Smooth muscle cell (in vitro differentiated cells): ENCODE data around the gene EPB41. TPM values are rescaled to one million over a fixed set of nuclear protein-coding genes. Genes with fewer than 3 reads are reported as not detected.
"Not testable (repeated sequence)": the region's sequence is repeated elsewhere in the genome, so short reads cannot be mapped to it uniquely, and the experiment has no call there.

Experiments used
- DNase-seq: peaks from one replicate; lab custom pipeline; 2025; ENCODE audit not compliant: unreplicated experiment; lab: John Stamatoyannopoulos, UW
- H2AFZ ChIP-seq: fragments of 200-600 bp; sonication (generic); 2 replicates; pipeline ENCODE4 v1.6.0; 2016; ENCODE audit warnings: antibody characterized with exemption, low read depth, mild to moderate bottlenecking
- H3F3A ChIP-seq: fragments of 200-600 bp; sonication (generic); 2 replicates; pipeline ENCODE4 v1.6.0; 2017; ENCODE audit warnings: antibody characterized with exemption, low read depth
- H3K27ac ChIP-seq: fragments of 200-600 bp; sonication (generic); 2 replicates; pipeline ENCODE4 v1.5.1; 2016; ENCODE audit warnings: low read depth, mild to moderate bottlenecking
- H3K27me3 ChIP-seq: fragments of 200-600 bp; sonication (generic); 2 replicates; pipeline ENCODE4 v1.6.1; 2016; ENCODE audit warnings: low read depth, mild to moderate bottlenecking
- H3K36me3 ChIP-seq: fragments of 200-600 bp; sonication (generic); 2 replicates; pipeline ENCODE4 v1.5.1; 2016; ENCODE audit warnings: low read depth
- H3K4me1 ChIP-seq: fragments of 200-600 bp; sonication (generic); 2 replicates; pipeline ENCODE4 v1.5.1; 2016; ENCODE audit warnings: low read depth
- H3K4me2 ChIP-seq: fragments of 200-600 bp; sonication (generic); 2 replicates; pipeline ENCODE4 v1.6.0; 2016; ENCODE audit warnings: mild to moderate bottlenecking
- H3K4me3 ChIP-seq: fragments of 200-600 bp; sonication (generic); 2 replicates; pipeline ENCODE4 v1.5.1; 2016; ENCODE audit warnings: mild to moderate bottlenecking
- H3K79me2 ChIP-seq: fragments of 200-600 bp; sonication (generic); 2 replicates; pipeline ENCODE4 v1.6.0; 2016; ENCODE audit warnings: low read depth, mild to moderate bottlenecking
- H3K9ac ChIP-seq: fragments of 200-600 bp; sonication (generic); 2 replicates; pipeline ENCODE4 v1.6.0; 2016; ENCODE audit warnings: low read depth
- H3K9me3 ChIP-seq: fragments of 200-600 bp; sonication (generic); replicated peaks from 2 replicates; pipeline ENCODE4 v1.5.1; 2016; ENCODE audit warnings: low read depth
- H4K20me1 ChIP-seq: fragments of 200-600 bp; sonication (generic); 2 replicates; pipeline ENCODE4 v1.6.0; 2016; ENCODE audit warnings: low read depth
- CTCF ChIP-seq: fragments of 200-600 bp; sonication (generic); IDR thresholded peaks from 2 replicates; pipeline ENCODE4 v1.5.1; 2017; ENCODE audit warnings: borderline replicate concordance, mild to moderate bottlenecking, antibody characterized with exemption; ENCODE audit not compliant: insufficient read depth, poor library complexity, severe bottlenecking
- WGBS: methylation state at CpG from one replicate; pipeline ENCODE4 v1.1.7; 2016; ENCODE audit warnings: low lambda C conversion rate; 5-methylcytosine and 5-hydroxymethylcytosine counted together
- polyA plus RNA-seq: library from polyadenylated mRNA; unstranded; fragments of >200 nt; fragmentation: Nextera tagmentation; extraction: Ambion mirVana; gene quantifications from 2 replicates; pipeline ENCODE4 v1.2.1, GENCODE V29; 2016
- total RNA-seq: library from RNA; depleted of rRNA; stranded (reverse); fragments of >200 nt; gene quantifications from 2 replicates; pipeline ENCODE4 v1.2.3, GENCODE V29; 2014

EPB41 gene
- total and polyA plus RNA-seq, 2 experiments from 2014 or later = 4.7 to 20.2 TPM

- H3K9me3 ChIP-seq = no peaks in the 10 kb centered on the region
- DNase-seq = no peak
- H3K4me1 ChIP-seq = no peaks in the 10 kb centered on the region
- H3K4me3 ChIP-seq = no peak overlapping the region
- H3K79me2 ChIP-seq = no peaks in the 10 kb centered on the region
- no peak overlapping the region for H3K4me2 ChIP-seq
- TF ChIP-seq CTCF = no peak
- no peaks in the 10 kb centered on the region for H3K27me3 ChIP-seq
- no peaks in the 10 kb centered on the region for H3K36me3 ChIP-seq
- no peak overlapping the region for H3K9ac ChIP-seq
- H2AFZ ChIP-seq = no peak overlapping the region
- no peaks in the 10 kb centered on the region for H4K20me1 ChIP-seq
- H3K27ac ChIP-seq = no peak overlapping the region
- H3F3A ChIP-seq = no peaks in the 10 kb centered on the region
Measured at GRCh38 chr1:29090937-29091618, 176.7 kb downstream of the EPB41 start.

- not testable (repeated sequence) for H3K4me1 ChIP-seq, H3K36me3 ChIP-seq, H3K9ac ChIP-seq, H3K9me3 ChIP-seq, DNase-seq, H3K4me3 ChIP-seq, H3F3A ChIP-seq, H3K4me2 ChIP-seq, H3K79me2 ChIP-seq, H4K20me1 ChIP-seq, H2AFZ ChIP-seq, H3K27ac ChIP-seq, H3K27me3 ChIP-seq
- 98% methylated on average over 5 of the region's 5 CpGs for WGBS
Measured at GRCh38 chr1:29092704-29093103, 178.3 kb downstream of the EPB41 start.

GRCh38 chr1:29094433-29094832 is 180.1 kb downstream of the EPB41 start:
- Histone ChIP-seq H3K79me2 (no peaks in the 10 kb centered on the region), H3K4me1 (no peaks in the 10 kb centered on the region), H3K9me3 (no peaks in the 10 kb centered on the region), H3K4me2 (no peak overlapping the region), H3K36me3 (no peaks in the 10 kb centered on the region), H3F3A (no peaks in the 10 kb centered on the region), H2AFZ (no peak overlapping the region), H3K27ac (no peak overlapping the region), H3K9ac (no peak overlapping the region), H4K20me1 (no peaks in the 10 kb centered on the region), H3K4me3 (no peak overlapping the region), H3K27me3 (no peaks in the 10 kb centered on the region)
- DNase-seq = no peak
- 94% methylated on average over 3 of the region's 3 CpGs for whole genome bisulfite sequencing
- TF ChIP-seq CTCF = no peak

- H4K20me1 ChIP-seq = no peaks in the 10 kb centered on the region
- DNase-seq = no peak
- no peak overlapping the region for H3K4me2 ChIP-seq
- H3K9me3 ChIP-seq = no peaks in the 10 kb centered on the region
- H3F3A ChIP-seq = no peaks in the 10 kb centered on the region
- H3K9ac ChIP-seq = no peak overlapping the region
- H3K4me3 ChIP-seq = no peak overlapping the region
- H2AFZ ChIP-seq = no peak overlapping the region
- no peaks in the 10 kb centered on the region for H3K79me2 ChIP-seq
- H3K4me1 ChIP-seq = no peaks in the 10 kb centered on the region
- H3K27me3 ChIP-seq = no peaks in the 10 kb centered on the region
- WGBS = 96% methylated on average over 1 of the region's 1 CpG
- TF ChIP-seq CTCF = no peak
- H3K36me3 ChIP-seq = no peaks in the 10 kb centered on the region
- no peak overlapping the region for H3K27ac ChIP-seq
Measured at GRCh38 chr1:29094954-29095353, 180.6 kb downstream of the EPB41 start.
